OCI-LY1 (cell line): Measurements from ENCODE around the gene HNRNPC.

Experiments used
- H2AFZ ChIP-seq: fragments of 200-600 bp; sonication (generic), shearing (Covaris generic); 2 replicates; pipeline ENCODE4 v1.6.0; 2014; ENCODE audit warnings: antibody characterized with exemption, mild to moderate bottlenecking, low read length
- H3F3A ChIP-seq: fragments of 200-600 bp; sonication (generic), shearing (Covaris generic); 2 replicates; pipeline ENCODE4 v1.6.0; 2014; ENCODE audit warnings: mild to moderate bottlenecking, antibody characterized with exemption, low read length, moderate library complexity; ENCODE audit not compliant: insufficient read depth
- H3K27ac ChIP-seq: fragments of 200-600 bp; sonication (generic); 2 replicates; pipeline ENCODE4 v1.5.1; 2014; ENCODE audit warnings: low read length, mixed run types, mild to moderate bottlenecking, low read depth; ENCODE audit not compliant: poor library complexity, severe bottlenecking
- H3K27me3 ChIP-seq: fragments of 200-600 bp; sonication (generic); 2 replicates; pipeline ENCODE4 v1.6.0; 2014; ENCODE audit warnings: antibody characterized with exemption, mild to moderate bottlenecking, low read length, moderate library complexity; ENCODE audit not compliant: insufficient read depth
- H3K36me3 ChIP-seq: fragments of 200-600 bp; sonication (generic); 2 replicates; pipeline ENCODE4 v1.6.1; 2014; ENCODE audit warnings: mild to moderate bottlenecking, antibody characterized with exemption, low read length, moderate library complexity, mixed read lengths; ENCODE audit not compliant: insufficient read depth
- H3K4me1 ChIP-seq: fragments of 200-600 bp; sonication (generic); 2 replicates; pipeline ENCODE4 v1.5.1; 2014; ENCODE audit warnings: mild to moderate bottlenecking, low read length, moderate library complexity; ENCODE audit not compliant: insufficient read depth, severe bottlenecking
- H3K4me2 ChIP-seq: fragments of 200-600 bp; sonication (generic), shearing (Covaris generic); 2 replicates; pipeline ENCODE4 v1.6.1; 2014; ENCODE audit warnings: low read length
- H3K4me3 ChIP-seq: fragments of 200-600 bp; sonication (generic); 2 replicates; pipeline ENCODE4 v1.5.1; 2014; ENCODE audit warnings: low read length, low read depth, mild to moderate bottlenecking, mixed read lengths; ENCODE audit not compliant: poor library complexity, severe bottlenecking
- H3K79me2 ChIP-seq: fragments of 200-600 bp; shearing (Covaris generic); 2 replicates; pipeline ENCODE4 v1.6.1; 2016; ENCODE audit warnings: mixed run types, low read length, mixed read lengths; ENCODE audit not compliant: insufficient read depth
- H3K9ac ChIP-seq: fragments of 200-600 bp; sonication (generic), shearing (Covaris generic); 2 replicates; pipeline ENCODE4 v1.6.1; 2014; ENCODE audit warnings: mild to moderate bottlenecking, low read length, mixed read lengths
- H3K9me2 ChIP-seq: fragments of 200-600 bp; sonication (generic), shearing (Covaris generic); 2 replicates; pipeline ENCODE4 v1.6.1; 2014; ENCODE audit warnings: low read depth, mild to moderate bottlenecking, low read length, mixed read lengths
- H3K9me3 ChIP-seq: fragments of 200-600 bp; shearing (Covaris generic); 2 replicates; pipeline ENCODE4 v1.6.1; 2014; ENCODE audit warnings: low read length, mixed read lengths
- H4K20me1 ChIP-seq: fragments of 200-600 bp; sonication (generic), shearing (Covaris generic); 2 replicates; pipeline ENCODE4 v1.6.0; 2016; ENCODE audit warnings: mild to moderate bottlenecking, low read length; ENCODE audit not compliant: insufficient read depth
- EZH2 ChIP-seq: fragments of 200-600 bp; sonication (generic), shearing (Covaris generic); IDR thresholded peaks from 2 replicates; pipeline ENCODE4 v1.8.0; 2017; ENCODE audit warnings: borderline replicate concordance, mixed run types, mild to moderate bottlenecking, antibody characterized with exemption, low read length, moderate library complexity, mixed read lengths
- TF ChIP-seq, protein P1 (sequence below): fragments of 200-600 bp; sonication (generic), shearing (Covaris generic); IDR thresholded peaks from 2 replicates; pipeline ENCODE4 v1.5.1; 2017; ENCODE audit warnings: mild to moderate bottlenecking, antibody characterized with exemption, low read length, moderate library complexity, mixed read lengths

HNRNPC gene

DNA sequence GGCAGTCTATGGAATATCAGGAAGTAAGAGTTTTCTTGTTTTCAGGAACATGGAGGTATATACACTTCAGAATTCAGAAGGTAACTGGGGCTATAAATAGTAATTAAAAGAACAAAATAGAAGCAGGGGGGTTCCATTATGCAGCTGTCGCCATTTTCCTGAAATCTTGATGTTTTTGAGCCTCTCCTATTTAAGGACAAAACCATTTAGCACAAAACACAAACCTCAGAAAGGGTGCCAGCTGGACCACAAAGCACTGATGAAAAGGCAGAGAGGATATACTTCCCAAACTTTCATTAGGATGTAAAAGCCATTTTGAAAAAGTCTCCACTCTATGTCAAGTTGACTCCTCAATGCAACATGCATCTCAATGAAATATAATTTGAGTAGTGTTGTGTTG is 59.2 kb downstream of the HNRNPC start:
- H3K79me2 ChIP-seq, result no peaks in the 10 kb centered on the region; the same call in 1 of the 2 replicates
- no peak overlapping the region for H3K4me3 ChIP-seq
- no peaks in the 10 kb centered on the region for H3K9me3 ChIP-seq
- no peaks in the 10 kb centered on the region for H3K9me2 ChIP-seq
- H3K27ac ChIP-seq, result no peak overlapping the region
- TF ChIP-seq, protein P1, sequence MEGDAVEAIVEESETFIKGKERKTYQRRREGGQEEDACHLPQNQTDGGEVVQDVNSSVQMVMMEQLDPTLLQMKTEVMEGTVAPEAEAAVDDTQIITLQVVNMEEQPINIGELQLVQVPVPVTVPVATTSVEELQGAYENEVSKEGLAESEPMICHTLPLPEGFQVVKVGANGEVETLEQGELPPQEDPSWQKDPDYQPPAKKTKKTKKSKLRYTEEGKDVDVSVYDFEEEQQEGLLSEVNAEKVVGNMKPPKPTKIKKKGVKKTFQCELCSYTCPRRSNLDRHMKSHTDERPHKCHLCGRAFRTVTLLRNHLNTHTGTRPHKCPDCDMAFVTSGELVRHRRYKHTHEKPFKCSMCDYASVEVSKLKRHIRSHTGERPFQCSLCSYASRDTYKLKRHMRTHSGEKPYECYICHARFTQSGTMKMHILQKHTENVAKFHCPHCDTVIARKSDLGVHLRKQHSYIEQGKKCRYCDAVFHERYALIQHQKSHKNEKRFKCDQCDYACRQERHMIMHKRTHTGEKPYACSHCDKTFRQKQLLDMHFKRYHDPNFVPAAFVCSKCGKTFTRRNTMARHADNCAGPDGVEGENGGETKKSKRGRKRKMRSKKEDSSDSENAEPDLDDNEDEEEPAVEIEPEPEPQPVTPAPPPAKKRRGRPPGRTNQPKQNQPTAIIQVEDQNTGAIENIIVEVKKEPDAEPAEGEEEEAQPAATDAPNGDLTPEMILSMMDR, result no peak
- no peak for TF ChIP-seq EZH2
- H3F3A ChIP-seq, result peaks cover 43% of the 10 kb centered on the region
- H3K9ac ChIP-seq, result no peak overlapping the region
- H4K20me1 ChIP-seq, result peaks cover 14% of the 10 kb centered on the region
- no peaks in the 10 kb centered on the region for H3K4me1 ChIP-seq
- no peak overlapping the region for H2AFZ ChIP-seq
- no peak overlapping the region for H3K4me2 ChIP-seq
- peaks cover 98% of the 10 kb centered on the region for H3K36me3 ChIP-seq
- no peaks in the 10 kb centered on the region for H3K27me3 ChIP-seq

DNA sequence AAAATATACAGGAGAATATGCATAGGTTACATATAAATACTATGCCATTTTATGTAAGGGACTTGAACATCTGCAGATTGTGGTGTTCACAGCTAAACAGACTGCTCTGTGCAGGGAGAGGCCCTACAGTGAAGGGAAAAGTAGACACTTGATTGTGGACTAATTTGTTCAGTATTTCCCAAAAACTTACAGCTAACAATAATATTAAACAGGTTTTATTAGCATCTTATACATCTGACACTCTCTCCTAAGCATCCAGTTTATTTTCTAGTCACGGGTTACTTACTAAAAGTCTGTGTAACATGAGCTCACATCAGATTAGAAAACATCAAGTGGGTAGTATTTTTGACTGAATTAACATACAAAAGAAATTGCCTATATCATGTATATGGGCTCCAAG is 60.1 kb downstream of the HNRNPC start:
- peaks cover 47% of the 10 kb centered on the region for H3F3A ChIP-seq
- H3K9me3 ChIP-seq, result no peaks in the 10 kb centered on the region
- TF ChIP-seq EZH2, result no peak
- TF ChIP-seq, protein P1, result no peak
- H3K27me3 ChIP-seq, result no peaks in the 10 kb centered on the region
- no peak overlapping the region for H3K9ac ChIP-seq
- H3K36me3 ChIP-seq, result peaks cover 97% of the 10 kb centered on the region
- H3K79me2 ChIP-seq, result no peaks in the 10 kb centered on the region; the same call in 1 of the 2 replicates
- H4K20me1 ChIP-seq, result peaks cover 8% of the 10 kb centered on the region
- no peaks in the 10 kb centered on the region for H3K4me1 ChIP-seq
- H3K4me3 ChIP-seq, result no peak overlapping the region
- no peak overlapping the region for H3K27ac ChIP-seq
- no peaks in the 10 kb centered on the region for H3K9me2 ChIP-seq
- H2AFZ ChIP-seq, result no peak overlapping the region
- no peak overlapping the region for H3K4me2 ChIP-seq

DNA sequence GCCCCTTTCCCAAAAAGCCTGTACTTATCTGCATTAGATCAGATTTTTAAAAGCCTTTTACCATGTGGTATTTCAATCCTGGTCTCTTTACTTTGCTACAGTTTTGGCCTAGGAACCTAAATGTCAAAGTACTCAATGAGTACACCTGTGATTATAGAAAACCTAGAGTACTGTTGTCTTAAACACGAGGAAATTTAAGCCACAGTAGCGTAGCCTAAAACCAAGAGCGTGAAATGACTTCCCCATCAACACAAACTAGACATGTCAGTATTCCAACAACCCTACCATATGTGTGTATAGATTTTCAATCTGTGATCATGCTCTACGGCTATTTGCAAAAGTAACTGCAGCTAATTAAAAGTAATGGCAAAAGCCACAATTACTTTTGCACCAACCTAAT is 60.7 kb downstream of the HNRNPC start:
- Histone ChIP-seq H3K27me3 (no peaks in the 10 kb centered on the region), H3K9me3 (no peaks in the 10 kb centered on the region), H3F3A (peaks cover 47% of the 10 kb centered on the region), H3K36me3 (peaks cover 91% of the 10 kb centered on the region), H3K4me2 (no peak overlapping the region), H3K4me3 (no peak overlapping the region), H3K27ac (no peak overlapping the region), H3K9ac (no peak overlapping the region), H2AFZ (no peak overlapping the region), H3K9me2 (no peaks in the 10 kb centered on the region), H3K79me2 (no peaks in the 10 kb centered on the region), H4K20me1 (peaks cover 2% of the 10 kb centered on the region; the same call in 1 of the 2 replicates), H3K4me1 (no peaks in the 10 kb centered on the region)
- TF ChIP-seq EZH2, result no peak
- TF ChIP-seq, protein P1, result no peak
